8988T (cell line): Measurements from ENCODE around the gene ARL10.
A peak's percentile ranks its signal among the peaks of the same experiment; 100 is the strongest.

Source experiments
- DNase-seq: peaks from one replicate; pipeline ENCODE4 v3.0.0; 2011

ARL10 gene

GRCh38 chr5:176365351-176366231, at the start of gene ARL10:
Gene ARL10, plus strand, starts transcription at chr5:176365487. Its CDS starts 77 bp downstream, at chr5:176365564.
- peak; percentile 41 for DNase-seq

GRCh38 chr5:176317534-176318374, 47.5 kb upstream of the ARL10 start:
- no peak for DNase-seq

- no peak for DNase-seq
Measured at GRCh38 chr5:176319827-176320554, 45.3 kb upstream of the ARL10 start.

GRCh38 chr5:176320577-176320976, 44.7 kb upstream of the ARL10 start:
- no peak for DNase-seq

- no peak for DNase-seq
Measured at GRCh38 chr5:176334031-176334770, 31.1 kb upstream of the ARL10 start.

- DNase-seq = no peak
Measured at GRCh38 chr5:176337913-176338312, 27.4 kb upstream of the ARL10 start.

GRCh38 chr5:176339304-176339703, 26.0 kb upstream of the ARL10 start:
- DNase-seq = no peak

GRCh38 chr5:176341325-176342157, 23.7 kb upstream of the ARL10 start:
- no peak for DNase-seq

- DNase-seq = no peak
Measured at GRCh38 chr5:176342158-176342483, 23.2 kb upstream of the ARL10 start.

- DNase-seq = no peak
Measured at GRCh38 chr5:176342766-176343458, 22.4 kb upstream of the ARL10 start.

- DNase-seq = no peak
Measured at GRCh38 chr5:176350416-176350815, 14.9 kb upstream of the ARL10 start.

GRCh38 chr5:176352116-176352878, 13.0 kb upstream of the ARL10 start:
- no peak for DNase-seq

- no peak for DNase-seq
Measured at GRCh38 chr5:176353533-176353932, 11.8 kb upstream of the ARL10 start.

GRCh38 chr5:176355400-176356178, 9.7 kb upstream of the ARL10 start:
- DNase-seq = no peak

GRCh38 chr5:176356179-176356566, 9.1 kb upstream of the ARL10 start:
- no peak for DNase-seq

- DNase-seq = no peak
Measured at GRCh38 chr5:176359658-176360057, 5.6 kb upstream of the ARL10 start.

GRCh38 chr5:176360894-176361436, 4.3 kb upstream of the ARL10 start:
- DNase-seq = no peak

- DNase-seq = peak; percentile 85
Measured at GRCh38 chr5:176361437-176362232, 3.7 kb upstream of the ARL10 start, which contains the start of gene KIAA1191. Gene KIAA1191, minus strand, starts transcription at chr5:176361764. Its CDS starts 2,256 bp downstream, at chr5:176359508.
